SJSA1 (cell line): ENCODE measurements around the gene HRH1. TPM values are rescaled to one million over a fixed set of nuclear protein-coding genes. Genes with fewer than 3 reads are reported as not detected.
"Not testable (repeated sequence)": the region's sequence is repeated elsewhere in the genome, so short reads cannot be mapped to it uniquely, and the experiment has no call there.

Experiments used
- DNase-seq, 2 experiments: peaks; one replicate each; pipeline ENCODE4 v3.0.0-alpha.2; 2015 to 2020; ENCODE audit warnings: low spot score in 2 of 2, low read depth in 1 of 2
- H3K27ac ChIP-seq: fragments of 250-450 bp; sonication (Bioruptor Pico); 2 replicates; pipeline ENCODE4 v1.5.1; 2020; ENCODE audit warnings: mild to moderate bottlenecking, moderate library complexity
- H3K27me3 ChIP-seq: fragments of 250-450 bp; sonication (Bioruptor Pico); replicated peaks from 2 replicates; pipeline ENCODE4 v1.5.1; 2020; ENCODE audit warnings: mild to moderate bottlenecking, moderate library complexity
- H3K36me3 ChIP-seq: fragments of 250-450 bp; sonication (Bioruptor Pico); 2 replicates; pipeline ENCODE4 v1.5.1; 2020; ENCODE audit warnings: mild to moderate bottlenecking
- H3K4me1 ChIP-seq: fragments of 250-450 bp; sonication (Bioruptor Pico); replicated peaks from 2 replicates; pipeline ENCODE4 v1.6.1; 2021; ENCODE audit warnings: mild to moderate bottlenecking
- H3K4me3 ChIP-seq: fragments of 250-450 bp; sonication (Bioruptor Pico); 2 replicates; pipeline ENCODE4 v1.5.1; 2020; ENCODE audit warnings: mild to moderate bottlenecking
- H3K9me3 ChIP-seq: fragments of 250-450 bp; sonication (Bioruptor Pico); replicated peaks from 2 replicates; pipeline ENCODE4 v1.5.1; 2020; ENCODE audit warnings: mild to moderate bottlenecking
- total RNA-seq: library from RNA; depleted of rRNA; stranded (reverse); fragments of >200 nt; shearing (Covaris generic); gene quantifications from 2 replicates; pipeline ENCODE4 v1.2.3, GENCODE V29; 2014

HRH1 gene
- total RNA-seq, 1 experiment from 2014 or later = 21.9 TPM

GRCh38 chr3:11238880-11239279 lies 84.6 kb downstream of the HRH1 start:
- no peak for DNase-seq
- Histone ChIP-seq H3K9me3 (no peaks in the 10 kb centered on the region), H3K4me3 (no peak overlapping the region), H3K36me3 (peaks cover 18% of the 10 kb centered on the region; the same call in 1 of the 2 replicates), H3K27ac (peak overlapping the region; percentile 92), H3K27me3 (no peaks in the 10 kb centered on the region), H3K4me1 (peaks cover 41% of the 10 kb centered on the region)

GRCh38 chr3:11239796-11240195 lies 85.5 kb downstream of the HRH1 start:
- Histone ChIP-seq H3K9me3 (no peaks in the 10 kb centered on the region), H3K36me3 (peaks cover 20% of the 10 kb centered on the region; the same call in 1 of the 2 replicates), H3K27me3 (no peaks in the 10 kb centered on the region), H3K4me1 (peaks cover 50% of the 10 kb centered on the region), H3K27ac (no peak overlapping the region), H3K4me3 (no peak overlapping the region)
- DNase-seq = no peak

- H3K4me1 ChIP-seq = peaks cover 53% of the 10 kb centered on the region
- DNase-seq = no peak
- no peak overlapping the region for H3K4me3 ChIP-seq
- no peaks in the 10 kb centered on the region for H3K27me3 ChIP-seq
- no peak overlapping the region for H3K27ac ChIP-seq
- H3K9me3 ChIP-seq = no peaks in the 10 kb centered on the region
- peaks cover 21% of the 10 kb centered on the region for H3K36me3 ChIP-seq
Measured at GRCh38 chr3:11240496-11240895, 86.2 kb downstream of the HRH1 start.

GRCh38 chr3:11244121-11244677 lies 89.9 kb downstream of the HRH1 start:
- peak in 1 of 2 experiments; percentile 34 for DNase-seq
- H3K4me3 ChIP-seq = no peak overlapping the region
- peaks cover 26% of the 10 kb centered on the region for H3K36me3 ChIP-seq
- no peaks in the 10 kb centered on the region for H3K27me3 ChIP-seq
- peaks cover 37% of the 10 kb centered on the region for H3K4me1 ChIP-seq
- no peaks in the 10 kb centered on the region for H3K9me3 ChIP-seq
- peak overlapping the region; percentile 48 for H3K27ac ChIP-seq

GRCh38 chr3:11245276-11245675 lies 91.0 kb downstream of the HRH1 start:
- Histone ChIP-seq H3K27me3 (no peaks in the 10 kb centered on the region), H3K4me1 (peaks cover 34% of the 10 kb centered on the region), H3K9me3 (no peaks in the 10 kb centered on the region), H3K4me3 (no peak overlapping the region), H3K27ac (no peak overlapping the region), H3K36me3 (peaks cover 26% of the 10 kb centered on the region)
- no peak for DNase-seq

GRCh38 chr3:11245827-11246662 lies 91.8 kb downstream of the HRH1 start:
- H3K4me1 ChIP-seq = peaks cover 34% of the 10 kb centered on the region
- H3K4me3 ChIP-seq = no peak overlapping the region
- 0 out of 2 replicates have a peak overlapping the region, but pooled peaks have one; percentile 8 for H3K27ac ChIP-seq
- DNase-seq = peak in 1 of 2 experiments; percentile 12
- H3K36me3 ChIP-seq = peaks cover 26% of the 10 kb centered on the region
- H3K9me3 ChIP-seq = no peaks in the 10 kb centered on the region
- no peaks in the 10 kb centered on the region for H3K27me3 ChIP-seq

- DNase-seq = peak in 1 of 2 experiments; percentile 11
- Histone ChIP-seq H3K4me1 (peaks cover 34% of the 10 kb centered on the region), H3K27me3 (no peaks in the 10 kb centered on the region), H3K4me3 (no peak overlapping the region), H3K27ac (no peak overlapping the region), H3K9me3 (no peaks in the 10 kb centered on the region), H3K36me3 (peaks cover 26% of the 10 kb centered on the region)
Measured at GRCh38 chr3:11246663-11246970, 92.3 kb downstream of the HRH1 start.

- Histone ChIP-seq H3K36me3 (peaks cover 26% of the 10 kb centered on the region), H3K27ac (no peak overlapping the region), H3K4me3 (no peak overlapping the region), H3K27me3 (no peaks in the 10 kb centered on the region), H3K9me3 (no peaks in the 10 kb centered on the region), H3K4me1 (peaks cover 34% of the 10 kb centered on the region)
- DNase-seq = no peak
Measured at GRCh38 chr3:11247362-11247761, 93.1 kb downstream of the HRH1 start.

- H3K27me3 ChIP-seq = no peaks in the 10 kb centered on the region
- H3K27ac ChIP-seq = no peak overlapping the region
- peaks cover 25% of the 10 kb centered on the region for H3K36me3 ChIP-seq
- no peak overlapping the region for H3K4me3 ChIP-seq
- peaks cover 30% of the 10 kb centered on the region for H3K4me1 ChIP-seq
- H3K9me3 ChIP-seq = no peaks in the 10 kb centered on the region
- DNase-seq = no peak
Measured at GRCh38 chr3:11248596-11248995, 94.3 kb downstream of the HRH1 start.

GRCh38 chr3:11250902-11251806 lies 96.9 kb downstream of the HRH1 start:
- no peak for DNase-seq
- no peak overlapping the region for H3K4me3 ChIP-seq
- no peaks in the 10 kb centered on the region for H3K27me3 ChIP-seq
- no peaks in the 10 kb centered on the region for H3K9me3 ChIP-seq
- no peak overlapping the region for H3K27ac ChIP-seq
- peaks cover 23% of the 10 kb centered on the region for H3K36me3 ChIP-seq
- H3K4me1 ChIP-seq = peaks cover 7% of the 10 kb centered on the region

- no peak for DNase-seq
- peaks cover under 1% of the 10 kb centered on the region for H3K4me1 ChIP-seq
- no peaks in the 10 kb centered on the region for H3K27me3 ChIP-seq
- H3K4me3 ChIP-seq = no peak overlapping the region
- H3K27ac ChIP-seq = no peak overlapping the region
- H3K36me3 ChIP-seq = peaks cover 22% of the 10 kb centered on the region
- H3K9me3 ChIP-seq = no peaks in the 10 kb centered on the region
Measured at GRCh38 chr3:11251807-11252176, 97.5 kb downstream of the HRH1 start.

GRCh38 chr3:11254876-11255275 lies 100.6 kb downstream of the HRH1 start:
- Histone ChIP-seq H3K4me3 (no peak overlapping the region), H3K27ac (no peak overlapping the region), H3K4me1 (no peaks in the 10 kb centered on the region), H3K27me3 (no peaks in the 10 kb centered on the region), H3K9me3 (no peaks in the 10 kb centered on the region), H3K36me3 (peaks cover 35% of the 10 kb centered on the region)
- DNase-seq = no peak

- not testable (repeated sequence) for H3K9me3 ChIP-seq, H3K4me1 ChIP-seq, H3K27me3 ChIP-seq, H3K27ac ChIP-seq, H3K4me3 ChIP-seq, DNase-seq
- H3K36me3 ChIP-seq = peaks cover 41% of the 10 kb centered on the region
Measured at GRCh38 chr3:11255537-11255936, 101.2 kb downstream of the HRH1 start.

- Histone ChIP-seq H3K36me3 (peaks cover 64% of the 10 kb centered on the region), H3K4me1 (no peaks in the 10 kb centered on the region), H3K27me3 (no peaks in the 10 kb centered on the region), H3K4me3 (no peak overlapping the region), H3K27ac (no peak overlapping the region), H3K9me3 (no peaks in the 10 kb centered on the region)
- no peak for DNase-seq
Measured at GRCh38 chr3:11258958-11259357, 104.7 kb downstream of the HRH1 start.
